GM19025 (cell line): Measurements from ENCODE around the gene SNAPC3.

Experiments used
- ATAC-seq: cut with Tn5 transposase; IDR thresholded peaks from one replicate; pipeline ENCODE4 v1.9.1; 2021; ENCODE audit warnings: mild to moderate bottlenecking, low read depth, moderate library complexity; ENCODE audit not compliant: unreplicated experiment

The SNAPC3 gene

DNA sequence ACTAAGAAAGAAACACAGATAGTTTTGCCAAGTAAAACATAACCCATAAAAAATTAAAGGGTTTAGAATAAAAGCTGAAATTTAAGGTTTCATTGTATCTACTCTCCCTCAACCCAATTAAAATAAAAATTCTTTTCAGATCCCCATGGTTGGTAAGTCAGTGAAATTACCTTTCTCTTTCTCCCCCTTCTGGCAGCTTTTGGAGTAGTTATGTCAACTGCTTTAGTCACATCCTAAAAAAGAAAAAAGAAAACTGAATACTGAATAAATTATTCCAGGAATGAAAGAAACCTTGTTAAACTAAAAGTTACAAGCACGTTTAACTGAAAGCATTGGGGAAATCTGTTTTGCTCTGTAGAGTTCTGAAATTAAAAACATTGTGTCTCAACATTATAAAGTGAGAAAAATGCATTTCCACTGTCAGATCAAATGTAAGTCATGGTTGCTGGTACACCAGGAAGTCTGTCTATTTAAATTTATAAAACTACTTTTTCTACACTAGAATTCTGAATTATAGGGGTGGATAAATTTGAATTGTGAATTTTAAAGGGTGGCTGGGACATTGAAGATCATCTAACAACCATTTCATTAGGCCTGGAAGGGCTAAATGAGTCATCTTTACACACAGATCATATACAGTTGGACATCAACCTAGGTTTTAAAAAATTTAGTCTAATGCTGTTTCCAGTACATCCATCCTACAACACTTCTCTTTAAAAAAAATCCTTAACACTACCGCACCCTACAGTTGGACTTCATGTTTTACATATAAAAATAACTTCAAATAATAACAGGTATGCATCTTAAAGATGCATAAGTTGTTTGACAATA is 63.4 kb downstream of the SNAPC3 start:
- ATAC-seq = no peak

- ATAC-seq = no peak
Measured at GRCh38 chr9:15491950-15492349, 69.3 kb downstream of the SNAPC3 start.

GRCh38 chr9:15492485-15493150 is 69.9 kb downstream of the SNAPC3 start:
- ATAC-seq = no peak

- ATAC-seq = no peak
Measured at GRCh38 chr9:15498246-15498995, 75.7 kb downstream of the SNAPC3 start.

DNA sequence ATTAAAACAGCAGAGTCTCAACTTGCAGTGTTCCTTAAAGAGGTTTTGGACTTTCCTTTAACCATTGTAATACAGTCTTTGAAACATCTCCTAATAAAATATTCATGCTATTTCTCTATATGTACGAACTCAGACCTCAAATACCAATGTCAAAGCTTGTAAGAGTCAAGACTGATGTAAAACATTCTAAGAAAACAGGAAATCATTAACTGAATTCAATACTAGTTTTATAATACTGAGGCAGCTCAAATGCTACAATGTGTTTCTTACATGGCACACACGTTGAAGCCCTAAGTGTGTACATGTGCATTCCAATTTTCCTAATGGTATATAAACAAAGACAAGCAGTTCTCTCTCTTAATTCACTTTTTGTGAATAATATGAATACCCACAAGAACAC is 76.5 kb downstream of the SNAPC3 start:
- no peak for ATAC-seq

- ATAC-seq = no peak
Measured at GRCh38 chr9:15501179-15501578, 78.5 kb downstream of the SNAPC3 start.

GRCh38 chr9:15501803-15502202 is 79.1 kb downstream of the SNAPC3 start:
- ATAC-seq = no peak

DNA sequence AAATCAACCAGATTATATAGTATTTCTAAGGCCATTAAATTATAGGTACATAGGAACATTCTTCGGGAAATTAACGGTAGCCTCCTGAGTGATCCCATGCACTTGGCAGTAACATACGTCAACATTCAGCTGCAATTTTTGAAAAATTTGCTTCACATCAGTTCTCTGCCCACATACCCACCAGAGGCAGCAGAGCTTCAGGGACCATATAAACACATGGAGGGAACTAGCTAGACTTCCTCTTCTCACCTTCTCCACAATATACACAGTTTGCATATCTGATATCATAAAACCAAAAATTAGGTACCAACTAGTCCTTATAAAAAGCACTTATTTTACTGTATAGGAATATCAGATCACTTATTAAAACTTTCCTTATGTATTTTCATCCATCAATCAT is 83.2 kb downstream of the SNAPC3 start:
- ATAC-seq = no peak

GRCh38 chr9:15509931-15510788 is 87.5 kb downstream of the SNAPC3 start:
- peak; percentile 45 for ATAC-seq

GRCh38 chr9:15510789-15511575 is 88.3 kb downstream of the SNAPC3 start, which contains the start of gene PSIP1:
PSIP1 (minus strand) TSS chr9:15510970; CDS start chr9:15510188, 782 bp downstream.
- ATAC-seq = peak; percentile 75
